HG02852 (cell line): ENCODE measurements around the gene BCAR1.
"Not testable (repeated sequence)": the region's sequence is repeated elsewhere in the genome, so short reads cannot be mapped to it uniquely, and the experiment has no call there.

ENCODE experiments used
- ATAC-seq: cut with Tn5 transposase; IDR thresholded peaks from one replicate; pipeline ENCODE4 v1.9.1; 2021; ENCODE audit warnings: mild to moderate bottlenecking, moderate library complexity; ENCODE audit not compliant: unreplicated experiment

The BCAR1 gene

DNA sequence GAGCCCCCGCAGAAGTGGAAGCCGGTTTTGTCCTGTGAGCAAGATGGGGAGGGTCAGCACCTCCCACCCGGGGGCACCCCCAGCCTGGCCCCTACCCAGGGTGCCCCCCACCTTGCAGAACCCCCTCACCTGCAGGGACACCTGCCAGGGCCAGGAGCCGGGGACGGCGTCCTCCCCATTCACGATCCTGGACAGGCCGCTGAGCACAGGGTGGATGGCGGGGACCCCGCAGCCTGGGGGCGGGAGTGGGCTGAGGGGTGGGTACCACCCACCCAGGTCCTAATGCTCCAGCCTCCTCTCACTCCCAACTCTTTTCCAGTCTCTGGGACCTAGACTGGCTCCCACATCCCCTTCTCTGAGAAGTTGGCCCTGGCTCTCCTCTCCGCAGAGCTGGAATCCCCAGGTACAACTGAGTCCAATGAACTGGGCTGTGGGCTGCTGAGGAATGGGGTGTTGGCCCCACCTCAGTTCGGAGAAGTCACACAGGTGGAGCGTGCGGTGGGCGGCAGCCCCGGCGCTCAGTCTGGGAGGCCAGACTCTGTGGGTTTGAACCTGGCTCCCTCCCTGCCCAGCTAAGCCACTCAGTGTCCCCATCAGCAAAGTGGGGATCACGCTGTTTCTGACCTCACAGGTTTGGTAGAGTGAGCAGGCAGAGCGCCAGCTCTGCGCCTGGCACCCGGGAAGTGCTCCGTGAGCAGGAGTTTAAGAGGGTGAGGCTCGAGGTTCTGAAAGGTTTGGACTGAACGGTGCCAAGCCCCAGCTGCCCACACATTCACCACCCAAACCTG is 45.3 kb downstream of the BCAR1 start:
- ATAC-seq, result not testable (repeated sequence)

GRCh38 chr16:75205438-75205837 is 46.0 kb downstream of the BCAR1 start:
- ATAC-seq, result not testable (repeated sequence)

GRCh38 chr16:75204905-75205304 is 46.5 kb downstream of the BCAR1 start:
- ATAC-seq, result not testable (repeated sequence)

DNA sequence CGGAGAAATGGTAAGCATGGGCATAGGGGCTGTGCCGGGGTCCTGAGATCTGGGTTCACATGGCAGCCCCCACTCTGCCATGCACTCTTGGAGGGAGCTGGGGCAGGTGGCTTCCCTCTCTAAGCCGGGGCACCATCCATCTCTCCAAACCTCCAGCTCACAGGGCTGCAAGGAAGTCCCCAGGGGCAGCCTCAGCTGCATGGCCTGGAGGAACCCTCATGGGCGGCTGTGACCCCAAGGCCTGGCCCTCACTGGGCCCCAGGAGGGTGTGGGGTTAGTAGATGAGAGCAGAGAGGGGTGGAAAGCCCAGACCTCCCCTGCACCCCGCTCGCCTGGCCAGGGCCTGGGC is 47.0 kb downstream of the BCAR1 start:
- ATAC-seq, result no peak

DNA sequence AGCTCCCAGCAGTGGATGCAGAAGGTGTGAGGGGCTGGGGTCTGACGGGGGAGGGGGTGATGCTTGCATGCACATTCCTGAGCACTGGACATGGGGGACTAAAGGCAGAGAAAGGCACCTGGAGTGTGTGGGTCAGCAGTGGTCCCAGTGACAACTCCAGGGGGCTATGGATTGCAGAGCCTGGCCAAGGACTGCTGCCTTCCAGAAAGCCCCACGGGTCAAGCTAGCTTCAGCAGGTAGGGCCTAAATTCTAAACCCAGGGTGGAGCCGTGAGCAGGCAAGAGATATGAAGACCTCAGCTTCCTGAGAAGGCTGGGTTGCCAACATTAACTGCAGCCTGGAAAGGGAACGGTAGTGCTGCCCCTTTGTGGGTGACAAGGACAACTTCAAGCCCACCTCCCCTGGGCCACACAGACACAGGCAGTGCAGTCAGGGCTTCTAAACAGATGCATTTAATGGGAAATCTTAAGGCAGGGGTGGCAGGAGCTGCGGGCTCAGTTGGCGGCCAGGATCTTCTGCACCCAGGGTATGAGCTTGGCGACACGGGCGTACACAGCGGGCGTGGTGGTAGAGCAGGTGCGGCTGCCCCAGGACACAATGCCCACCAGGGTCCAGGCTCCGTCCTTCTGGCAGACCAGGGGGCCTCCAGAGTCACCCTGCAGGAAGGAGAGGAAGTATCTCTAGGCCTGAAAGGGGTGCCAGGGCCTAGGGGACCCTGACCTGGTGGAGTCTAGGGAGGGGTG is 47.6 kb downstream of the BCAR1 start:
- ATAC-seq, result no peak

DNA sequence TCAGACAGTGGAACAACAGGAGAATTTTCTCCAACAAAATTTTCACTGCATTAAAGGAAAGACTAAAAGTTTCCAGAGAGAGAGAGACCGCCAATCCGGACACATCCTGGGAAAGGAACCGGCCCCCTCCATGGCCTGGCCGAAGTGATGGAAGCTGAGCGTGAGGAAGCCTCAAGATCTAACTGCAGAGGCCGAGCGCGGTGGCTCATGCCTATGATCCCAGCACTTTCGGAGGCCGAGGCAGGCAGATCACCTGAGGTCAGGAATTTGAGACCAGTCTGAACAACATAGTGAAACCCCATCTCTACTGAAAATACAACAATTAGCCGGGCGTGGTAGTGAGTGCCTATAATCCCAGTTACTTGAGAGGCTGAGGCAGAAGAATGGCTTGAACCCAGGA is 48.3 kb downstream of the BCAR1 start:
- ATAC-seq, result no peak

- no peak for ATAC-seq
Observed at GRCh38 chr16:75202069-75202590, 49.3 kb downstream of the BCAR1 start.

GRCh38 chr16:75198135-75198600 is 53.3 kb downstream of the BCAR1 start:
- ATAC-seq, result no peak

DNA sequence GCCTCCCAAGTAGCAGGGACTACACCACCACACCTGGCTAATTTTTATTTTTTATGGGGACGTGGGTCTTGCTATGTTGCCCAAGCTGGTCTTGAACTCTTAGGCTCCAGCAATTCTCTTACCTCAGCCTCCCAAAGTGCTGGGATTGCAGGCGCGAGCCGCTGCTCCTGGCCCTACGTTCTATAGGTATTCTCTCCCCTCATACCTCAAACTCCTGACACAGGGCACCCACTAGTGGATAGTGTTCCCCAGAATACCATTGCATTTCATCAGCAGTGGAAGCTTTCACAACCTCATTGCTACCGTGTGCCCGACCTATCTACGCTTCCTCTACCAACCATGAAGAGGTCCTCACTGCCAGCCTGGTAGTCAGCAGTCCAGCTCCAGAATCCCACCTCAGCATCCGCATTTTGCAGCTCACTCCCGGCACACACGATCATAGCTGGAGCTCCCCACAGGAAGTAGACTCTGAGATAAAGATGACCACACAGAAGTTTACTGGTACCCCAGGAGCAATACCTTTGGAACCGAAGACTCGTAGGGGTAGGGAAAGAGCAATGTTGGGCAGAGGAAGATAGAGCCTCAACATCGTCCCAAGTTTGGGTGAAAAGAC is 53.8 kb downstream of the BCAR1 start:
- ATAC-seq, result no peak

DNA sequence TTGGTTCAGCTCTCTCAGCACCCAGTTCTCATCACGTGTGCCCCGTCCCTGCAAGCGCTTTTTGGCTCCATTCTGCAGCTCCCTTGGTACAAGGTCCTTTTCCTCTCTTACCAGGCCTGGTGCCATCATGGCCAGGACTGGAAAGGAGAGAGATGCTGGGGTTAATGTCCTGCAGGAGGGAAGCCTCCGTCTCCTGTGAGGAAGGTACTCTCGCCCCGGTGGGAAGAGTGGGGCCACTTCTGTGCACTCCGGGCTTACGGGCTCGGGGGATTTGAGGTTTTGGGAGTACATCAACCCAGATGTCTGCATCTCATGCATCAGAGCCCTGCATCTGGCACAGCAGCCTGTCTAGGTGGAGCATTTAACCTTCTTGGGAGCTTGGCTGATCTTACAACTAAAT is 54.6 kb downstream of the BCAR1 start:
- no peak for ATAC-seq

DNA sequence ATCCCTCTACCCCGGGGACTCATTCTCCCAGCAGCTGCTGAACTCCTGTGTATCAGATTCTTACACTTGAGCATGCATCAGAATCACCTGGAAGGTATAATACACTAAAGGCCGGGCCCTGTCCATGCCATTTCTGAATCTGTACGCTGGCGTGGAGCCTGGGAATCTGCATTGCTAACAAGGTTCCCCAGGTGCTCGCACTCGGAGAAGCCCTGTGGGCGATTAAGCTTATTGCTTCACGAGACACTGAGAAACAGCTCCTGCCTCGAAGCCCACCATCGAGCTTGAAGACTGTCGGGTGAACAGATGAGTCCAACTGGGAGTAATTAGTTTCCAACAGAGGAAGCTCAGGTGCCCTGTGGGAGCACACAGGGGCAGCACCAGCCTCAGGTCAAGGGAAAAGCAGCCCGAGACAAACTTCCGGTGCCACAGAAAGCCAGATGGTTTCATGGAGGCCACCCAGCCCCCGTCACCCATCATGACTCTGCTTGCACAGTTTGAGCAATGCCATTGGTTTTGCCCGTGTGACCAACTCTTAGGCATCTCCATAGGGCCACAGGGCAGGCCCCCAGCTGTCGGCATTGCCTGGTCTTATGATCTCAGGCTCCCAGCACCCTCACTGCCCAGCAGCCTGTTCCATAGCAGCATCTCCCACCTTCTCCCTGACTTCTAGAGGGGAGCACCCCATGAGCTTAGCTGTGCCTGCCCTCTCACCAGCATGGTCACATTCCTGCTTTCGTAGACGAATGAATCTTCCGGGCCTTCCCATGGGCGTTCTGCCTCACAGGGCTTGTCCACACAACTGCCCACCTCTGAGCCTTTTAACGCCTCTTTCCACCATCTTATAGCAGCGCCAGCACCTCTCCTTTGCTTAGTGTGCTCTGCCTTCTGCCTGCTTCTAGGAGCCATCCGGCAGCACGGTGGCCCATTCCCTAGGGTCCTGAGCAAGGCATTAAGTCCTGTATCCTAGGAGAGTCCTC is 55.3 kb downstream of the BCAR1 start:
- ATAC-seq, result no peak

- no peak for ATAC-seq
Observed at GRCh38 chr16:75193730-75194444, 57.5 kb downstream of the BCAR1 start.

DNA sequence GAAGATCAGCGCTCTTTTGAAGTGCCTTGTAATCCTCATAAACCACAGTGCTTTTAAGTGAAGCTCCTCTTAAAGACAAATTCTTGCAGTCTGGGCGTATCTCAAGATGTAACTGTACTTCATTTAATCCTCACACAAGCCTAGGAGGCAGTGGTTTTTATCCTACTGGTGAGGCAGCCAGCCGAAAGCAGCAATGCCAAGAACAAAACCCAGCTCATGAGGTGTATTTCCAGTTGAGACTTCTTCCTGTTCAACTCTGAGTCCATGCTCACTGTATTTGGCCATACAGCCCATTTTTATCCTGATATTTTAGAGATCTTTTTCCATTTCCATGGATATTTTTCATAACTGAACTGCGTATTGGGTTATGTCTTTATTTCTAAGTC is 58.2 kb downstream of the BCAR1 start:
- ATAC-seq, result no peak

GRCh38 chr16:75192606-75193264 is 58.7 kb downstream of the BCAR1 start:
- ATAC-seq, result no peak

DNA sequence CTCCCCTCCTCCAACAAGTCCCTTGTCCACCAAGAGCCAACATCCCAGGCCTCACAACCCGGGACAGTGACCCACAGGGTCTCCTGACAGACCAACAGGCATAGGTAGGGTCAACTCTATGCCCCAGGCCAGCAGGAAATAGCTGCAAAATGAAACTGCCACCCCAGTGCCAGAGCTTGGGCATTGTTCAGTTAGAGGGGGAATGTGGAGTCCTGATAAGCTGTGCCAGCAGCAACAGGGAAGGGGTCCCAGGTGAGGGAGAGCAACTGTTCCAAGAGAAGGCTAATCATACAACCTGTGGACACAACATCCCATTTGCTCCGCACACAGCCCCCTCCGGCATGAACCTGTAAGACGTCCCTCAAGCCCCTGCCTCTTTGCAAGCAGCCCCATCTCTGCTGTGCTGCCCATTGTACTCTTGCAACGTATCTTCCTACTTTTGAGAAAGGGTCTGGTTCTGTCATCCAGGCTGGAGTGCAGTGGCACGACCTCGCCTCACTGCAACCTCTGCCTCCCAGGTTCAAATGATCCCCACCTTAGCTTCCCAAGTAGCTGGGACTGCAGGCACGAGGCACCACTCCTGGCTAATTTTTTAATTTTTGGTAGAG is 61.7 kb downstream of the BCAR1 start:
- no peak for ATAC-seq

DNA sequence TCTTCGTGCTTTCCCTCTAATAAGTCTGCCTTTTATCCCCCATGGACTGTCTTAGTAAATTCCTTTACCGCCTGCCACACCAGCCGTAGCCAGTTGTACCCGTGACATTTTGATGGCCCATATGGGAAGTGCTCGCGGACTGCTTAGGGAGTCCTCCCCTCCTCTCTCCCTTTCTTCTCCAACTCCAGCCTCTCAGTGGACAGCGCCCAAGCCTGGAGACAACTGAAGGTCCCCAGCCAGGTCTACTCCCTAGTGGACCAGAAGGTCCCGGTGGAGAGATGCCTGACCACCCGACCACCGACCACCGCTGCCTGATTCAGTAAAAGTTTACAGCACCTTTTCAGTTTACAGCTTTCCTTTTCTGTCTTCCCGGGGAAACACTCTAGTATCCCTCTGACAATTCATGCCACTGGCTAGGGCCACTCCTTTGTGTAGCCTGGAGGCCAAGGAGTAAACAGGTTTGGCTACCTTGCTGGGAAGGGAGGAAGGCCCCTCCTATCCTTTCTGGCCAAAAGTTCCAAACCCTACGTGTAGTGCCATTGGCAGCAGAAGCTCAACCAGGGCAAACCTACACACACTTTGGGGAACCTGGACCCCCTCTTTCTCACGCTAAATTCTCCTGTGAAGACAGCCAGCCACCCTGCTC is 62.5 kb downstream of the BCAR1 start:
- ATAC-seq, result no peak

DNA sequence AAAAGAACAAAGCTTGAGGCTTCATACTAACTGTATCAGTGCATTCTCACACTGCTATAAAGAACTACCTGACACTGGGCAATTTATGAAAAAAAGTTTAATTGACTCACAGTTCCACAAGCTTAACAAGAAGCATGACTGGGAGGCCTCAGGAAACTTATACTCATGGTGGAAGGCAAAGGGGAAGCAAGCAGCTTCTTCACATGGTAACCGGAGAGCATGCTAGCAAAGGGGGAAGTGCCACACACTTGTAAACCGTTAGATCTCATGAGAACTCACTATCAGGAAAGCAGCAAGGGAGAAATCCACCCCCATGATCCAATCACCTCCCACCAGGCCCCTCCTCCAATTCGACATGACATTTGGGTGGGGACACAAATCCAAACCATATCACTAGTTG is 69.8 kb downstream of the BCAR1 start:
- no peak for ATAC-seq

DNA sequence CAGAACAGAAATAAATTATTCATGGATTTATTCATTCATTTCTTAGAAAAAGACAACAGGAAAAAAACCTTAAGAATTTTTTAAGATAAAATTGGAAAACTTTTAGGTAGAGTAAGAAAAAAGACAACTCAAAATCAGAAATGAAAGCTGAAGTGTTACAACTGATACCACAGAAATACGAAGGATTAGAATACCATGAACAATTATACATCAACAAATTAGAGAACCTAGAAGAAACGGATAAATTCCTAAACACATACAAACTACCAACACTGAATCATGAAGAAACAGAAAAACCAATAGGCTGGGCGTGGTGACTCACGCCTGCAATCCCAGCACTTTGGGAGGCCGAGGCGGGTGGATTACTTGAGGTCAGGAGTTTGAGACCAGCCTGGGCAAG is 72.2 kb downstream of the BCAR1 start:
- ATAC-seq, result no peak
